GM12878 (cell line): ENCODE measurements around the gene SLC9A8. TPM values are rescaled to one million over a fixed set of nuclear protein-coding genes. Genes with fewer than 3 reads are reported as not detected.

Experiments used
- ATAC-seq: fragments of 200-7000 bp; cut with Tn5 transposase; 3 replicates; pipeline ENCODE4 v1.9.1; 2020; ENCODE audit warnings: mild to moderate bottlenecking, moderate library complexity
- BruUV-seq: library from RNA; stranded (reverse); fragments of 400-500 nt; replicated peaks from 2 replicates; lab custom pipeline; 2021; lab: Mats Ljungman, UMichigan
- CTCF ChIA-PET: fragments of 300-600 bp; sonication (Branson Sonifier 250); formaldehyde crosslinking; extraction: SDS; loops from one replicate; lab custom pipeline; 2021; ENCODE audit warnings: inconsistent platforms; lab: Yijun Ruan, JAX
- POLR2A ChIA-PET: fragments of 350-600 bp; formaldehyde crosslinking; extraction: SDS; loops from one replicate; lab custom pipeline; 2021; ENCODE audit warnings: inconsistent platforms; lab: Charles Lee
- RAD21 ChIA-PET: fragments of 300-600 bp; sonication (Branson Sonifier 250); formaldehyde crosslinking; loops from one replicate; lab custom pipeline; 2023; ENCODE audit warnings: antibody characterized with exemption; ENCODE audit not compliant: unreplicated experiment; lab: Charles Lee
- SMC1A ChIA-PET: fragments of 300-600 bp; sonication (Branson Sonifier 250); formaldehyde crosslinking; loops from one replicate; lab custom pipeline; 2023; ENCODE audit not compliant: unreplicated experiment, uncharacterized antibody; lab: Charles Lee
- DNase-seq: peaks from one replicate; pipeline ENCODE4 v3.0.0-alpha.2; 2011; ENCODE audit warnings: low read depth, low spot score
- FAIRE-seq: peaks from 3 replicates; lab custom pipeline; 2011; peaks lifted over from hg19 to GRCh38; lab: Jason Lieb, UNC
- H2AFZ ChIP-seq: 2 replicates; pipeline ENCODE4 v1.6.0; 2011; ENCODE audit warnings: low read depth, low read length, control low read depth; ENCODE audit not compliant: control insufficient read depth
- H3K27ac ChIP-seq: 2 replicates; pipeline ENCODE4 v1.5.1; 2011; ENCODE audit warnings: control low read depth; ENCODE audit not compliant: control insufficient read depth, insufficient read depth
- H3K27me3 ChIP-seq, 2 experiments: replicated peaks in 1 of 2; 2 replicates each; pipeline versions ENCODE4 v1.6.0 to v1.6.1; 2011; ENCODE audit warnings: low read length in 1 of 2; ENCODE audit not compliant: control insufficient read depth in 2 of 2, insufficient read depth in 2 of 2
- H3K36me3 ChIP-seq, 2 experiments: 2 replicates each; pipeline ENCODE4 v1.5.1; 2011; ENCODE audit warnings: low read length in 1 of 2; ENCODE audit not compliant: control insufficient read depth in 2 of 2, insufficient read depth in 2 of 2
- H3K4me1 ChIP-seq: 2 replicates; pipeline ENCODE4 v1.6.1; 2011; ENCODE audit warnings: mild to moderate bottlenecking, low read length, moderate library complexity, mixed read lengths; ENCODE audit not compliant: control insufficient read depth, insufficient read depth
- H3K4me2 ChIP-seq: 2 replicates; pipeline ENCODE4 v1.6.0; 2011; ENCODE audit warnings: control low read depth; ENCODE audit not compliant: control insufficient read depth, insufficient read depth
- H3K4me3 ChIP-seq: fragments of 200-600 bp; sonication (generic); 2 replicates; pipeline ENCODE4 v1.5.1; 2016
- H3K79me2 ChIP-seq: 2 replicates; pipeline ENCODE4 v1.6.0; 2011; ENCODE audit warnings: low read length; ENCODE audit not compliant: control insufficient read depth, insufficient read depth
- H3K9ac ChIP-seq: 2 replicates; pipeline ENCODE4 v1.8.0; 2011; ENCODE audit warnings: low read length, control low read depth, mixed read lengths; ENCODE audit not compliant: control insufficient read depth, insufficient read depth
- H3K9me3 ChIP-seq: replicated peaks from 3 replicates; pipeline ENCODE4 v1.5.1; 2011; ENCODE audit warnings: mild to moderate bottlenecking, low read length; ENCODE audit not compliant: control insufficient read depth, insufficient read depth
- H4K20me1 ChIP-seq: 2 replicates; pipeline ENCODE4 v1.6.0; 2011; ENCODE audit not compliant: control insufficient read depth, insufficient read depth
- CHD1 ChIP-seq: IDR thresholded peaks from 2 replicates; pipeline ENCODE4 v1.6.1; 2012; ENCODE audit warnings: low read depth, low read length, improper control_type of control experiment
- ESRRA ChIP-seq: IDR thresholded peaks from 2 replicates; pipeline ENCODE4 v1.6.1; 2012; ENCODE audit warnings: mild to moderate bottlenecking, low read length, improper control_type of control experiment
- IRF4 ChIP-seq: IDR thresholded peaks from 2 replicates; pipeline ENCODE4 v1.6.1; 2011; ENCODE audit warnings: low read depth, low read length
- MEF2A ChIP-seq: IDR thresholded peaks from 2 replicates; pipeline ENCODE4 v1.6.1; 2011; ENCODE audit warnings: low read depth, mild to moderate bottlenecking, low read length, moderate library complexity; ENCODE audit not compliant: insufficient read depth
- NR2F1 ChIP-seq: fragments of 450-650 bp; conservative IDR thresholded peaks from 2 replicates; pipeline ENCODE4 v1.6.1; 2017; ENCODE audit warnings: mild to moderate bottlenecking
- NRF1 ChIP-seq: conservative IDR thresholded peaks from 2 replicates; pipeline ENCODE4 v1.6.1; 2011; ENCODE audit warnings: mild to moderate bottlenecking, low read depth, low read length, improper control_type of control experiment
- PAX8 ChIP-seq: fragments of 450-650 bp; IDR thresholded peaks from 2 replicates; pipeline ENCODE4 v1.6.1; 2017; ENCODE audit warnings: mild to moderate bottlenecking, moderate library complexity
- RCOR1 ChIP-seq: conservative IDR thresholded peaks from 2 replicates; pipeline ENCODE4 v1.6.1; 2012; ENCODE audit warnings: low read depth, low read length, improper control_type of control experiment
- RUNX3 ChIP-seq: IDR thresholded peaks from 2 replicates; pipeline ENCODE4 v1.6.1; 2012; ENCODE audit warnings: low read length, inconsistent platforms
- SPI1 ChIP-seq: IDR thresholded peaks from 2 replicates; pipeline ENCODE4 v1.6.1; 2011; ENCODE audit warnings: low read depth, mild to moderate bottlenecking, low read length, moderate library complexity, borderline replicate concordance; ENCODE audit not compliant: insufficient read depth
- ZBED1 ChIP-seq: IDR thresholded peaks from 2 replicates; pipeline ENCODE4 v1.6.1; 2016; ENCODE audit warnings: borderline replicate concordance
- WGBS: methylation state at CpG from one replicate; pipeline ENCODE4 v1.1.6; 2016; ENCODE audit warnings: low lambda C conversion rate; ENCODE audit not compliant: insufficient replicate concordance, insufficient coverage; ENCODE audit errors: missing lambda C conversion rate; 5-methylcytosine and 5-hydroxymethylcytosine counted together
- in situ Hi-C: fragments of 300-500 bp; cut with MboI; formaldehyde crosslinking; loops from 9 replicates; pipeline ENCODE4 v1.14.3; 2018; ENCODE audit warnings: mixed read lengths
- intact Hi-C: fragments of 100-400 bp; cut with micrococcal nuclease; formaldehyde crosslinking; loops from one replicate; pipeline ENCODE4 v1.14.2; 2022; ENCODE audit not compliant: unreplicated experiment
- polyA plus RNA-seq, 11 experiments: library from polyadenylated mRNA; depleted of rRNA in 4 of 11; unstranded in 6 of 11; stranded (reverse) in 5 of 11; fragments of >200 nt; fragmentation: Nextera tagmentation in 4 of 11; fragmentation: Illumina TruSeq in 1 of 11; extraction: Ambion mirVana in 4 of 11; extraction: Trizol in 1 of 11; gene quantifications; 1 replicate in 1 of 11; 2 replicates in 10 of 11; pipeline versions ENCODE4 v1.2.1 to v1.2.3, GENCODE V29; 2011 to 2016; ENCODE audit warnings: inconsistent platforms in 2 of 11, missing spikeins in 2 of 11, low read depth in 1 of 11
- total RNA-seq, 4 experiments: library from RNA; depleted of rRNA in 3 of 4; stranded (reverse); fragments of >200 nt in 3 of 4; fragmentation: Illumina TruSeq in 1 of 4; extraction: Trizol in 1 of 4; gene quantifications; 2 replicates each; pipeline versions ENCODE4 v1.2.1 to v1.2.3, GENCODE V29; 2013 to 2021
- TF ChIP-seq, protein P1 (sequence below): IDR thresholded peaks from 2 replicates; pipeline ENCODE4 v1.6.1; 2011; ENCODE audit warnings: low read depth, low read length, improper control_type of control experiment, borderline replicate concordance
- TF ChIP-seq, protein P2 (sequence below): IDR thresholded peaks from 2 replicates; pipeline ENCODE4 v1.6.1; 2012; ENCODE audit warnings: low read depth, low read length, improper control_type of control experiment
- TF ChIP-seq, protein P3 (sequence below): fragments of 450-650 bp; IDR thresholded peaks from 2 replicates; pipeline ENCODE4 v1.6.1; 2018; ENCODE audit warnings: mild to moderate bottlenecking, low read depth, moderate library complexity; ENCODE audit not compliant: partially characterized antibody

Gene SLC9A8
- total and polyA plus RNA-seq, 10 of the 15 experiments (the other 5 are each of a cell fraction or from before 2014, with no cell fraction given): 0.40 to 15.5 (median 6.5) TPM

DNA sequence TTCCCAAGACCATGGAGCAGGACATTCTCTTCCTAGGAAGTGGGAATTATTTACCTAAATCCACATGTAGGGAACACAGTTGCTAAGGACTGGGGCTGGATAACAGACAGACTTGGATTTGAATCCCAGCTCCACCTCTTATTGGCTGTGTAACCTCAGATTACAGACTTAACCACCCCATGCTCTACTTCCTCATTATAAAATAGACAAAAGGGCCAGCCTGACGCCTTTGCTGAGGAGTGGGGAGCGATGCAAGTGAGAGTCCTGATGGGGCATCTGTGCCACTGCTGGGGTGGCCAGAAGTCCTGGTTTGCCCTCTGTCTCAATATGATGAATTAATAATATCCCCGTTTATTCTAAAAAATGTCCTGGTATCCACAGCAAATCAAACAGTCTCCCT, 55.9 kb downstream of the SLC9A8 start:
- SMC1A ChIA-PET: interaction anchor here (1.2 to 1.9 kb wide), 2 partner anchors 20 to 258 kb away, joined by 3 to 6 read pairs; no protein-coding TSS in a partner anchor
- POLR2A ChIA-PET: no interaction called here
- FAIRE-seq: no peak

DNA sequence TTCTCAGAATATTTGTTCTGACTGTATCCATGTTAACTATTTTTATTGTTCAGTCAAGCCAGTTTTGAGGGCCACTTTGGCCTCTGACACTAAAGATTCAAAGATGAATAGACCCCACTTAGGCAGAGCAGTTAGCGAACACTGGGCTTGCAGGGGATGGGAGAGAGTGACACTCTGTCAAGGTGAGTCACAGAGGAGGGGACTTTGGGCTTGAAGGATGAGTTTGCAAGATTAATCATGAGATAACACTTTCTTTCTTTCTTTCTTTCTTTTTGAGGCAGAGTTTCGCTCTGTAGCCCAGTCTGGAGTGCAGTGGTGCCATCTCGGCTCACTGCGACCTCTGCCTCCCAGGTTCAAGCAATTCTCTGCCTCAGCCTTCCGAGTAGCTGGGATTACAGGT, 56.3 kb downstream of the SLC9A8 start:
- ATAC-seq: no peak
- RAD21 ChIA-PET: no interaction called here
- no peaks in the 10 kb centered on the region for H4K20me1 ChIP-seq
- TF ChIP-seq ZBED1: no peak
- TF ChIP-seq, protein P1, sequence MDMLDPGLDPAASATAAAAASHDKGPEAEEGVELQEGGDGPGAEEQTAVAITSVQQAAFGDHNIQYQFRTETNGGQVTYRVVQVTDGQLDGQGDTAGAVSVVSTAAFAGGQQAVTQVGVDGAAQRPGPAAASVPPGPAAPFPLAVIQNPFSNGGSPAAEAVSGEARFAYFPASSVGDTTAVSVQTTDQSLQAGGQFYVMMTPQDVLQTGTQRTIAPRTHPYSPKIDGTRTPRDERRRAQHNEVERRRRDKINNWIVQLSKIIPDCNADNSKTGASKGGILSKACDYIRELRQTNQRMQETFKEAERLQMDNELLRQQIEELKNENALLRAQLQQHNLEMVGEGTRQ: no peak
- TF ChIP-seq RUNX3: no peak
- TF ChIP-seq RCOR1: no peak
- no peak for TF ChIP-seq NR2F1
- TF ChIP-seq, protein P2, sequence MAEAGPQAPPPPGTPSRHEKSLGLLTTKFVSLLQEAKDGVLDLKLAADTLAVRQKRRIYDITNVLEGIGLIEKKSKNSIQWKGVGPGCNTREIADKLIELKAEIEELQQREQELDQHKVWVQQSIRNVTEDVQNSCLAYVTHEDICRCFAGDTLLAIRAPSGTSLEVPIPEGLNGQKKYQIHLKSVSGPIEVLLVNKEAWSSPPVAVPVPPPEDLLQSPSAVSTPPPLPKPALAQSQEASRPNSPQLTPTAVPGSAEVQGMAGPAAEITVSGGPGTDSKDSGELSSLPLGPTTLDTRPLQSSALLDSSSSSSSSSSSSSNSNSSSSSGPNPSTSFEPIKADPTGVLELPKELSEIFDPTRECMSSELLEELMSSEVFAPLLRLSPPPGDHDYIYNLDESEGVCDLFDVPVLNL: no peak
- TF ChIP-seq ESRRA: no peak
- TF ChIP-seq CHD1: no peak
- TF ChIP-seq, protein P3, sequence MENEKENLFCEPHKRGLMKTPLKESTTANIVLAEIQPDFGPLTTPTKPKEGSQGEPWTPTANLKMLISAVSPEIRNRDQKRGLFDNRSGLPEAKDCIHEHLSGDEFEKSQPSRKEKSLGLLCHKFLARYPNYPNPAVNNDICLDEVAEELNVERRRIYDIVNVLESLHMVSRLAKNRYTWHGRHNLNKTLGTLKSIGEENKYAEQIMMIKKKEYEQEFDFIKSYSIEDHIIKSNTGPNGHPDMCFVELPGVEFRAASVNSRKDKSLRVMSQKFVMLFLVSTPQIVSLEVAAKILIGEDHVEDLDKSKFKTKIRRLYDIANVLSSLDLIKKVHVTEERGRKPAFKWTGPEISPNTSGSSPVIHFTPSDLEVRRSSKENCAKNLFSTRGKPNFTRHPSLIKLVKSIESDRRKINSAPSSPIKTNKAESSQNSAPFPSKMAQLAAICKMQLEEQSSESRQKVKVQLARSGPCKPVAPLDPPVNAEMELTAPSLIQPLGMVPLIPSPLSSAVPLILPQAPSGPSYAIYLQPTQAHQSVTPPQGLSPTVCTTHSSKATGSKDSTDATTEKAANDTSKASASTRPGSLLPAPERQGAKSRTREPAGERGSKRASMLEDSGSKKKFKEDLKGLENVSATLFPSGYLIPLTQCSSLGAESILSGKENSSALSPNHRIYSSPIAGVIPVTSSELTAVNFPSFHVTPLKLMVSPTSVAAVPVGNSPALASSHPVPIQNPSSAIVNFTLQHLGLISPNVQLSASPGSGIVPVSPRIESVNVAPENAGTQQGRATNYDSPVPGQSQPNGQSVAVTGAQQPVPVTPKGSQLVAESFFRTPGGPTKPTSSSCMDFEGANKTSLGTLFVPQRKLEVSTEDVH: no peak
- no peak for TF ChIP-seq PAX8
- TF ChIP-seq NRF1: no peak
- no peak for TF ChIP-seq IRF4

More for the DNA sequence above, 55.9 kb downstream of the SLC9A8 start:
- H3K4me2 ChIP-seq: peak overlapping the region; percentile 61; the same call in 1 of the 2 replicates
- 21% methylated on average over 3 of the region's 3 CpGs for WGBS
- BruUV-seq: no TSS peak
- H3K9ac ChIP-seq: peak overlapping the region; percentile 43; the same call in 1 of the 2 replicates
- TF ChIP-seq MEF2A (no peak), SPI1 (peak; percentile 38; the same call in 1 of the 2 replicates)
- ATAC-seq: peak; percentile 44
- H3K27me3 ChIP-seq: no peaks in the 10 kb centered on the region
- H4K20me1 ChIP-seq: no peaks in the 10 kb centered on the region
- no peaks in the 10 kb centered on the region for H3K9me3 ChIP-seq
- H2AFZ ChIP-seq: no peak overlapping the region
- no peak overlapping the region for H3K4me3 ChIP-seq
- intact Hi-C loops: no loop called here
- H3K36me3 ChIP-seq: peaks cover 4 to 6% of the 10 kb centered on the region in 2 experiments; a peak in 3 of 4 replicates
- H3K27ac ChIP-seq: peak overlapping the region; percentile 84
- DNase-seq: peak; percentile 3
- ChIA-PET CTCF (interaction anchor here (1.3 to 2.2 kb wide), 3 partner anchors 18 to 258 kb away, joined by 3 to 12 read pairs (median 3); no protein-coding TSS in a partner anchor), RAD21 (no interaction called here)
- H3K4me1 ChIP-seq: peaks cover 19% of the 10 kb centered on the region
- in situ Hi-C loops: loop anchor here (25.0 kb wide), 1 partner anchor 531 kb away; no protein-coding TSS in a partner anchor
- H3K79me2 ChIP-seq: no peaks in the 10 kb centered on the region

More for the DNA sequence above, 56.3 kb downstream of the SLC9A8 start:
- no peak overlapping the region for H3K4me2 ChIP-seq
- SMC1A ChIA-PET: interaction anchor here (1.9 kb wide), 1 partner anchor 259 kb away, joined by 6 read pairs; no protein-coding TSS in a partner anchor
- H3K27me3 ChIP-seq: no peaks in the 10 kb centered on the region
- no peak overlapping the region for H3K27ac ChIP-seq
- H3K9me3 ChIP-seq: no peaks in the 10 kb centered on the region
- H3K36me3 ChIP-seq: peaks cover 4 to 6% of the 10 kb centered on the region in 2 experiments; a peak in 3 of 4 replicates
- H3K4me3 ChIP-seq: no peak overlapping the region
- in situ Hi-C loops: loop anchor here (25.0 kb wide), 1 partner anchor 532 kb away; no protein-coding TSS in a partner anchor
- no peak overlapping the region for H3K9ac ChIP-seq
- H3K79me2 ChIP-seq: no peaks in the 10 kb centered on the region
- H3K4me1 ChIP-seq: peaks cover 19% of the 10 kb centered on the region
- BruUV-seq: no TSS peak
- DNase-seq (no peak), FAIRE-seq (no peak)
- POLR2A ChIA-PET: no interaction called here
- no peak overlapping the region for H2AFZ ChIP-seq
- WGBS: 41% methylated on average over 5 of the region's 5 CpGs
- CTCF ChIA-PET: interaction anchor here (1.3 to 1.4 kb wide), 2 partner anchors 17 to 259 kb away, joined by 3 read pairs; no protein-coding TSS in a partner anchor
- intact Hi-C loops: no loop called here
